Activated naive CD4-positive, alpha-beta T cell treated with anti-CD3 and anti-CD28 coated beads, Interleukin-2, amount 50 U/mL, for 24 hours (primary cell): ENCODE results near the gene TPBGL.
A peak's percentile ranks its signal among the peaks of the same experiment; 100 is the strongest.

ENCODE experiments used
- H3K27ac Mint-ChIP-seq: one replicate; pipeline ENCODE4 v1.8.0; 2021; ENCODE audit warnings: mild to moderate bottlenecking, mixed read lengths
- H3K27me3 Mint-ChIP-seq: one replicate; pipeline ENCODE4 v1.8.0; 2021; ENCODE audit warnings: mixed read lengths
- H3K36me3 Mint-ChIP-seq: one replicate; pipeline ENCODE4 v1.8.0; 2021; ENCODE audit warnings: mixed read lengths
- H3K4me1 Mint-ChIP-seq: one replicate; pipeline ENCODE4 v1.8.0; 2021; ENCODE audit warnings: mixed read lengths
- H3K4me3 Mint-ChIP-seq: one replicate; pipeline ENCODE4 v1.8.0; 2021; ENCODE audit warnings: mild to moderate bottlenecking, mixed read lengths
- H3K9me3 Mint-ChIP-seq: one replicate; pipeline ENCODE4 v1.8.0; 2021; ENCODE audit warnings: mixed read lengths

TPBGL gene

GRCh38 chr11:75285776-75286360 lies 45.3 kb downstream of the TPBGL start:
- Mint-ChIP-seq H3K4me1 (peaks cover 2% of the 10 kb centered on the region), H3K36me3 (no peaks in the 10 kb centered on the region), H3K9me3 (no peaks in the 10 kb centered on the region), H3K27me3 (no peaks in the 10 kb centered on the region), H3K27ac (no peak overlapping the region), H3K4me3 (no peak overlapping the region)

- no peaks in the 10 kb centered on the region for H3K9me3 Mint-ChIP-seq
- H3K27me3 Mint-ChIP-seq = no peaks in the 10 kb centered on the region
- no peaks in the 10 kb centered on the region for H3K36me3 Mint-ChIP-seq
- H3K4me1 Mint-ChIP-seq = peaks cover 5% of the 10 kb centered on the region
- H3K4me3 Mint-ChIP-seq = no peak overlapping the region
- peak overlapping the region; percentile 3 for H3K27ac Mint-ChIP-seq
Observed at GRCh38 chr11:75286826-75287465, 46.4 kb downstream of the TPBGL start.

GRCh38 chr11:75287579-75287978 lies 47.0 kb downstream of the TPBGL start:
- no peaks in the 10 kb centered on the region for H3K36me3 Mint-ChIP-seq
- H3K4me1 Mint-ChIP-seq = peaks cover 9% of the 10 kb centered on the region

GRCh38 chr11:75289511-75289760 lies 48.9 kb downstream of the TPBGL start:
- Mint-ChIP-seq H3K4me3 (no peak overlapping the region), H3K27ac (no peak overlapping the region), H3K36me3 (no peaks in the 10 kb centered on the region), H3K4me1 (peaks cover 23% of the 10 kb centered on the region), H3K9me3 (no peaks in the 10 kb centered on the region), H3K27me3 (no peaks in the 10 kb centered on the region)

More at GRCh38 chr11:75287579-75287978, 47.0 kb downstream of the TPBGL start:
- H3K9me3 Mint-ChIP-seq = no peaks in the 10 kb centered on the region
- no peaks in the 10 kb centered on the region for H3K27me3 Mint-ChIP-seq
- no peak overlapping the region for H3K4me3 Mint-ChIP-seq
- H3K27ac Mint-ChIP-seq = peak overlapping the region; percentile 8

- no peaks in the 10 kb centered on the region for H3K27me3 Mint-ChIP-seq
- H3K4me1 Mint-ChIP-seq = peaks cover 23% of the 10 kb centered on the region
- H3K4me3 Mint-ChIP-seq = no peak overlapping the region
- no peaks in the 10 kb centered on the region for H3K9me3 Mint-ChIP-seq
- peak overlapping the region; percentile 18 for H3K27ac Mint-ChIP-seq
- no peaks in the 10 kb centered on the region for H3K36me3 Mint-ChIP-seq
Observed at GRCh38 chr11:75289919-75290318, 49.3 kb downstream of the TPBGL start.

GRCh38 chr11:75291741-75292140 lies 51.2 kb downstream of the TPBGL start:
- Mint-ChIP-seq H3K27ac (no peak overlapping the region), H3K9me3 (no peaks in the 10 kb centered on the region), H3K4me1 (peaks cover 28% of the 10 kb centered on the region), H3K4me3 (no peak overlapping the region), H3K36me3 (peaks cover 7% of the 10 kb centered on the region), H3K27me3 (no peaks in the 10 kb centered on the region)

- Mint-ChIP-seq H3K4me1 (peaks cover 35% of the 10 kb centered on the region), H3K36me3 (peaks cover 12% of the 10 kb centered on the region), H3K9me3 (no peaks in the 10 kb centered on the region), H3K4me3 (no peak overlapping the region), H3K27ac (no peak overlapping the region), H3K27me3 (no peaks in the 10 kb centered on the region)
Observed at GRCh38 chr11:75292943-75293342, 52.4 kb downstream of the TPBGL start.
